ENCODE measurements around the gene VPS52. TPM values are rescaled to one million over a fixed set of nuclear protein-coding genes. Genes with fewer than 3 reads are reported as not detected.
"Not testable (repeated sequence)": the region's sequence is repeated elsewhere in the genome, so short reads cannot be mapped to it uniquely, and the experiment has no call there.

Gene VPS52
- polyA plus RNA-seq, 4 donors: 23.8 to 60.3 (median 48.0) TPM

GRCh38 chr6:33289784-33290315, 18.2 kb upstream of the VPS52 start:
- FAIRE-seq (no peak), DNase-seq (no peak)
- Histone ChIP-seq H3K4me3 (ENCODE audit: low read depth in 1 of 3, low read length in 3 of 3) (peak overlapping the region; percentile 61 to 68 (median 67)), H3K27me3 (ENCODE audit: control insufficient read depth in 3 of 3, insufficient read depth in 3 of 3, low read length in 3 of 3) (no peaks in the 10 kb centered on the region), H3K36me3 (ENCODE audit: control insufficient read depth in 3 of 3, insufficient read depth in 2 of 3, low read depth in 1 of 3, low read length in 3 of 3) (peaks cover 0 to 53% (median 2%) of the 10 kb centered on the region in 3 donors), H3K9me3 (ENCODE audit: control insufficient read depth in 2 of 2, insufficient read depth in 1 of 2, low read depth in 1 of 2, low read length in 1 of 2) (no peaks in the 10 kb centered on the region), H3K27ac (ENCODE audit: low read depth in 1 of 3, low read length in 2 of 3) (peak overlapping the region in 2 of 3 donors; percentile 6 to 56), H3K4me1 (ENCODE audit: control insufficient read depth in 3 of 3, insufficient read depth in 2 of 3, low read depth in 1 of 3, low read length in 2 of 3) (peaks cover 3 to 17% (median 11%) of the 10 kb centered on the region in 3 donors)
- WGBS, 3 donors: 2 to 3% (median 3%) methylated on average over 14 of the region's 14 CpGs

- Histone ChIP-seq H3K27me3 (ENCODE audit: control insufficient read depth in 3 of 3, insufficient read depth in 3 of 3, low read length in 3 of 3) (no peaks in the 10 kb centered on the region), H3K4me3 (ENCODE audit: low read depth in 1 of 3, low read length in 3 of 3) (peak within 1 kb of the TSS; percentile 61 to 68 (median 67)), H3K27ac (ENCODE audit: low read depth in 1 of 3, low read length in 2 of 3) (peak within 1 kb of the TSS in 2 of 3 donors; percentile 41 to 56), H3K9me3 (ENCODE audit: control insufficient read depth in 2 of 2, insufficient read depth in 1 of 2, low read depth in 1 of 2, low read length in 1 of 2) (no peaks in the 10 kb centered on the region), H3K4me1 (ENCODE audit: control insufficient read depth in 3 of 3, insufficient read depth in 2 of 3, low read depth in 1 of 3, low read length in 2 of 3) (peaks cover 3 to 17% (median 11%) of the 10 kb centered on the region in 3 donors), H3K36me3 (ENCODE audit: control insufficient read depth in 3 of 3, insufficient read depth in 2 of 3, low read depth in 1 of 3, low read length in 3 of 3) (peaks cover 0 to 50% (median 0%) of the 10 kb centered on the region in 3 donors)
- FAIRE-seq (no peak), DNase-seq (peak; percentile 95 to 96)
- WGBS, 3 donors: 0% methylated on average over 43 of the region's 43 CpGs
These were observed 17.5 kb upstream of the VPS52 start, which contains the start of the genes PFDN6 and WDR46 for GRCh38 chr6:33288921-33289783. Gene PFDN6 (plus strand): TSS chr6:33289601. CDS start chr6:33289857, 256 bp downstream. Gene WDR46 (minus strand): TSS chr6:33289239. CDS start chr6:33289170, 69 bp downstream.

GRCh38 chr6:33288141-33288920, 16.7 kb upstream of the VPS52 start:
- Histone ChIP-seq H3K36me3 (ENCODE audit: control insufficient read depth in 3 of 3, insufficient read depth in 2 of 3, low read depth in 1 of 3, low read length in 3 of 3) (peaks cover 0 to 50% (median 4%) of the 10 kb centered on the region in 3 donors), H3K9me3 (ENCODE audit: control insufficient read depth in 2 of 2, insufficient read depth in 1 of 2, low read depth in 1 of 2, low read length in 1 of 2) (no peaks in the 10 kb centered on the region), H3K27me3 (ENCODE audit: control insufficient read depth in 3 of 3, insufficient read depth in 3 of 3, low read length in 3 of 3) (no peaks in the 10 kb centered on the region), H3K4me3 (ENCODE audit: low read depth in 1 of 3, low read length in 3 of 3) (peak overlapping the region; percentile 61 to 68 (median 67)), H3K4me1 (ENCODE audit: control insufficient read depth in 3 of 3, insufficient read depth in 2 of 3, low read depth in 1 of 3, low read length in 2 of 3) (peaks cover 3 to 17% (median 11%) of the 10 kb centered on the region in 3 donors), H3K27ac (ENCODE audit: low read depth in 1 of 3, low read length in 2 of 3) (peak overlapping the region in 1 of 3 donors; percentile 41)
- FAIRE-seq: no peak
- DNase-seq: no peak
- 8 to 11% (median 9%) methylated on average over 21 of the region's 21 CpGs for WGBS, 3 donors

- 93 to 95% (median 94%) methylated on average over 22 of the region's 22 CpGs for WGBS, 3 donors
- Histone ChIP-seq H3K4me1 (ENCODE audit: control insufficient read depth in 3 of 3, insufficient read depth in 2 of 3, low read depth in 1 of 3, low read length in 2 of 3) (peaks cover 3 to 17% (median 11%) of the 10 kb centered on the region in 3 donors), H3K27ac (ENCODE audit: low read depth in 1 of 3, low read length in 2 of 3) (no peak overlapping the region), H3K36me3 (ENCODE audit: control insufficient read depth in 3 of 3, insufficient read depth in 2 of 3, low read depth in 1 of 3, low read length in 3 of 3) (peaks cover 0 to 53% (median 4%) of the 10 kb centered on the region in 3 donors), H3K4me3 (ENCODE audit: low read depth in 1 of 3, low read length in 3 of 3) (no peak overlapping the region), H3K9me3 (ENCODE audit: control insufficient read depth in 2 of 2, insufficient read depth in 1 of 2, low read depth in 1 of 2, low read length in 1 of 2) (no peaks in the 10 kb centered on the region), H3K27me3 (ENCODE audit: control insufficient read depth in 3 of 3, insufficient read depth in 3 of 3, low read length in 3 of 3) (no peaks in the 10 kb centered on the region)
- FAIRE-seq (no peak), DNase-seq (no peak)
These were observed 15.6 kb upstream of the VPS52 start for GRCh38 chr6:33286946-33287914.

- not testable (repeated sequence) for H3K9me3 ChIP-seq (ENCODE audit: control insufficient read depth in 2 of 2, insufficient read depth in 1 of 2, low read depth in 1 of 2, low read length in 1 of 2); H3K27me3 ChIP-seq (ENCODE audit: control insufficient read depth in 3 of 3, insufficient read depth in 3 of 3, low read length in 3 of 3); H3K4me3 ChIP-seq (ENCODE audit: low read depth in 1 of 3, low read length in 3 of 3); FAIRE-seq; H3K27ac ChIP-seq (ENCODE audit: low read depth in 1 of 3, low read length in 2 of 3); DNase-seq
- H3K4me1 ChIP-seq (ENCODE audit: control insufficient read depth in 3 of 3, insufficient read depth in 2 of 3, low read depth in 1 of 3, low read length in 2 of 3): peaks cover 2 to 15% (median 8%) of the 10 kb centered on the region in 3 donors
- peaks cover 0 to 63% (median 4%) of the 10 kb centered on the region in 3 donors for H3K36me3 ChIP-seq (ENCODE audit: control insufficient read depth in 3 of 3, insufficient read depth in 2 of 3, low read depth in 1 of 3, low read length in 3 of 3)
- WGBS, 3 donors: 89 to 92% (median 92%) methylated on average over 4 of the region's 4 CpGs
These were observed 13.5 kb upstream of the VPS52 start for GRCh38 chr6:33285214-33285613.

GRCh38 chr6:33280539-33280938, 8.9 kb upstream of the VPS52 start:
- Histone ChIP-seq H3K4me1 (ENCODE audit: control insufficient read depth in 3 of 3, insufficient read depth in 2 of 3, low read depth in 1 of 3, low read length in 2 of 3) (peaks cover 0 to 20% (median 0%) of the 10 kb centered on the region in 3 donors), H3K4me3 (ENCODE audit: low read depth in 1 of 3, low read length in 3 of 3) (no peak overlapping the region), H3K27ac (ENCODE audit: low read depth in 1 of 3, low read length in 2 of 3) (peak overlapping the region in 1 of 3 donors; percentile 13), H3K36me3 (ENCODE audit: control insufficient read depth in 3 of 3, insufficient read depth in 2 of 3, low read depth in 1 of 3, low read length in 3 of 3) (peaks cover 4 to 86% (median 11%) of the 10 kb centered on the region in 3 donors), H3K9me3 (ENCODE audit: control insufficient read depth in 2 of 2, insufficient read depth in 1 of 2, low read depth in 1 of 2, low read length in 1 of 2) (no peaks in the 10 kb centered on the region), H3K27me3 (ENCODE audit: control insufficient read depth in 3 of 3, insufficient read depth in 3 of 3, low read length in 3 of 3) (no peaks in the 10 kb centered on the region)
- DNase-seq (no peak), FAIRE-seq (no peak)
- 88 to 94% (median 88%) methylated on average over 6 of the region's 6 CpGs for WGBS, 3 donors

GRCh38 chr6:33279971-33280511, 8.4 kb upstream of the VPS52 start:
- Histone ChIP-seq H3K4me1 (ENCODE audit: control insufficient read depth in 3 of 3, insufficient read depth in 2 of 3, low read depth in 1 of 3, low read length in 2 of 3) (peaks cover 0 to 25% (median 0%) of the 10 kb centered on the region in 3 donors), H3K4me3 (ENCODE audit: low read depth in 1 of 3, low read length in 3 of 3) (no peak overlapping the region), H3K36me3 (ENCODE audit: control insufficient read depth in 3 of 3, insufficient read depth in 2 of 3, low read depth in 1 of 3, low read length in 3 of 3) (peaks cover 4 to 86% (median 11%) of the 10 kb centered on the region in 3 donors), H3K9me3 (ENCODE audit: control insufficient read depth in 2 of 2, insufficient read depth in 1 of 2, low read depth in 1 of 2, low read length in 1 of 2) (no peaks in the 10 kb centered on the region), H3K27ac (ENCODE audit: low read depth in 1 of 3, low read length in 2 of 3) (peak overlapping the region in 1 of 3 donors; percentile 13), H3K27me3 (ENCODE audit: control insufficient read depth in 3 of 3, insufficient read depth in 3 of 3, low read length in 3 of 3) (no peaks in the 10 kb centered on the region)
- WGBS, 3 donors: 64 to 67% (median 65%) methylated on average over 4 to 5 of the region's 5 CpGs
- FAIRE-seq: no peak
- DNase-seq: peak; percentile 38 to 66

All from small intestine (tissue), 7 donors.